Measurements from ENCODE around the gene TTBK1.

DNA sequence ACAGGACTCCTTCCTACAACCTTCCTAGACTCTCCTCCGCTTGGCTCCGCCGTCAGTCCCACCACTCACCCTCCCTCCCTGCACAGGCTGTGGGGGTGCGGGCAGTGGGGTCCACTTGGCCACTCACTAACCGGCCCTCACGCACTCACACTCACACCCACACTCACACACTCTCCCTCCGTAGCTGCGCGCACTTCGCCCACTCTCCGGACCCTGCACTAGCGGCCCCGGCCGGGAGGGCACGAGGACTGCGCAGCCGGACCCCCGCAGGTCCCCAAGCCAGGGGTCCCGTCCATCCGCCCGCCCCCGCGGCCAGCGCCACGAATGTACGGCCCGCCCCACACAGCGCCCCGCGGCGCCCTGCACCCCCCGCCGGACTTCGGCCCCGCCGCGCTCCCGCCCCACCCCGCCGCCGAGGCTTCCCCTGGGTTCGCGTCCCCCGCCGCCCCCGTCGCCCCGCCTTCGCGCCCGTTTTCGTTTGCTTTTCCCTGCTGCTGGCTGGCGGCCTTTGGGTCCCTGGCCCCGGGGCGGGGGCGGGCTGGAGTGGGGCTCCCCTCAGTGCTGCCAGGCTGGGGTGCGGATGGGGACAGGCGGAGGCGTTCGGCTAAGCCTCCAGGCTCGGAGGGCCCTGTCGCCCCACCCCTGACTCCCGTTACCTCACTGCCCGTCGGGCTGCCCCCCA lies 31.8 kb downstream of the TTBK1 start:
- TF ChIP-seq, protein P1, sequence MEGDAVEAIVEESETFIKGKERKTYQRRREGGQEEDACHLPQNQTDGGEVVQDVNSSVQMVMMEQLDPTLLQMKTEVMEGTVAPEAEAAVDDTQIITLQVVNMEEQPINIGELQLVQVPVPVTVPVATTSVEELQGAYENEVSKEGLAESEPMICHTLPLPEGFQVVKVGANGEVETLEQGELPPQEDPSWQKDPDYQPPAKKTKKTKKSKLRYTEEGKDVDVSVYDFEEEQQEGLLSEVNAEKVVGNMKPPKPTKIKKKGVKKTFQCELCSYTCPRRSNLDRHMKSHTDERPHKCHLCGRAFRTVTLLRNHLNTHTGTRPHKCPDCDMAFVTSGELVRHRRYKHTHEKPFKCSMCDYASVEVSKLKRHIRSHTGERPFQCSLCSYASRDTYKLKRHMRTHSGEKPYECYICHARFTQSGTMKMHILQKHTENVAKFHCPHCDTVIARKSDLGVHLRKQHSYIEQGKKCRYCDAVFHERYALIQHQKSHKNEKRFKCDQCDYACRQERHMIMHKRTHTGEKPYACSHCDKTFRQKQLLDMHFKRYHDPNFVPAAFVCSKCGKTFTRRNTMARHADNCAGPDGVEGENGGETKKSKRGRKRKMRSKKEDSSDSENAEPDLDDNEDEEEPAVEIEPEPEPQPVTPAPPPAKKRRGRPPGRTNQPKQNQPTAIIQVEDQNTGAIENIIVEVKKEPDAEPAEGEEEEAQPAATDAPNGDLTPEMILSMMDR (IDR thresholded peaks at IDR 0.05; ENCODE audit: low read depth, low read length), result no peak
- TF ChIP-seq POLR2A (IDR thresholded peaks at IDR 0.05; ENCODE audit: extremely low read depth, insufficient read length) (no peak), MYC (IDR thresholded peaks at IDR 0.05; ENCODE audit: low read depth, low read length) (no peak)
- TF ChIP-seq, protein P2, sequence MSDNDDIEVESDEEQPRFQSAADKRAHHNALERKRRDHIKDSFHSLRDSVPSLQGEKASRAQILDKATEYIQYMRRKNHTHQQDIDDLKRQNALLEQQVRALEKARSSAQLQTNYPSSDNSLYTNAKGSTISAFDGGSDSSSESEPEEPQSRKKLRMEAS (IDR thresholded peaks at IDR 0.05; ENCODE audit: low read depth, low read length), result no peak
